ENCODE results near the gene SFT2D1.
A peak's percentile ranks its signal among the peaks of the same experiment; 100 is the strongest.

The SFT2D1 gene

GRCh38 chr6:166278579-166279392 is 63.6 kb downstream of the SFT2D1 start:
- DNase-seq, result no peak

DNA sequence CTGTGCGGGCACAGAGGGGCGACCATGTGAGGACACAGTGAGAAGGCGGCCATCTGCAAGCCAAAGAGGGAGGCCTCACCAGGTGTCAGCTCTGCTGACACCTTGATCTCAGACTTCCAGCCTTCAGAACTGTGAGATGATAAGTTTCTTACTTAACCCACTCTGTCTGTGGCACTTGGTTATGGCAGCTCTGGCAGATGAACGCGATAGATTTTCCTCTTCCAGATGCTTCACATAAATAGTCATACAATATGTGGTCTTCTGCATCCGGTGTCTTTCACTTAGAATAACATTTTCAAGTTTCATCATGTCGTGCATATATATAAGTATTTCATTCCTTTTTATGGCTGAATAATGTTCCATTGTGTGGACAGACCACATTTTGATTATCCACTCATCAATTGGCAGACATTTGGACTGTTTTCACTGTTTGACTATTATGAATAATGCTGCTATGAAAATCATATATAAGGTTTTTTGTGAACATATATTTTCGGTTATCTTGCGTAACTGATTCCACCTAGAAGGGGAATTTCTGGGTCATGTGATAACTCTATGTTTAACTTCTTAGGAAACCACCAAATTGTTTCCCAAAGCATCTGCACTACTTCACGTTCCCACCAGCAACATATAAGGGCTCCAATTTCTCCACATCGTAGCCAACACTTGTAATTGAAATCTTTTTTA is 64.3 kb downstream of the SFT2D1 start:
- DNase-seq, result no peak

DNA sequence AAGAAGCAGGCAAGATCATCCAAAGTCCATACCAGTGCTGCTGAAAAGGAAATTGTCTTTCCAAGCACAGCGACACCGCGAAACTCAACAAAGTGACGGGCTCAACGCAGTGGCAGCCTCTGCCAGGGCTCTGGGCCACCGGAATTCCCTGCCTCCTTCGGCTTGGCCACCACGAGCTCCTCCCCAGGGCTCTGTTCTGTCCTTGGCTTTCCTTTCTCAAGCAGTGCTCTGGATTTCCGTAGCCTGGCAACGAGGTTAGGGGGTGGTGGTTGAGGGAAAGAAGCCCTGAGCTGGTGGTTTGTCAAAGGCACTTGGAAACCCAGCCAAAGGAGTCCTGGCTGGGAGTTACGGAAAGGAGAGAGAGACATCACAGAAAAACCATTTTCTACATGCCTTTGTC is 65.3 kb downstream of the SFT2D1 start:
- DNase-seq, result peak in 54 of 56 donors; percentile 24 to 89 (median 64)

- peak in 48 of 56 donors; percentile 29 to 87 (median 65) for DNase-seq
Measured at GRCh38 chr6:166275714-166276166, 66.6 kb downstream of the SFT2D1 start.

DNA sequence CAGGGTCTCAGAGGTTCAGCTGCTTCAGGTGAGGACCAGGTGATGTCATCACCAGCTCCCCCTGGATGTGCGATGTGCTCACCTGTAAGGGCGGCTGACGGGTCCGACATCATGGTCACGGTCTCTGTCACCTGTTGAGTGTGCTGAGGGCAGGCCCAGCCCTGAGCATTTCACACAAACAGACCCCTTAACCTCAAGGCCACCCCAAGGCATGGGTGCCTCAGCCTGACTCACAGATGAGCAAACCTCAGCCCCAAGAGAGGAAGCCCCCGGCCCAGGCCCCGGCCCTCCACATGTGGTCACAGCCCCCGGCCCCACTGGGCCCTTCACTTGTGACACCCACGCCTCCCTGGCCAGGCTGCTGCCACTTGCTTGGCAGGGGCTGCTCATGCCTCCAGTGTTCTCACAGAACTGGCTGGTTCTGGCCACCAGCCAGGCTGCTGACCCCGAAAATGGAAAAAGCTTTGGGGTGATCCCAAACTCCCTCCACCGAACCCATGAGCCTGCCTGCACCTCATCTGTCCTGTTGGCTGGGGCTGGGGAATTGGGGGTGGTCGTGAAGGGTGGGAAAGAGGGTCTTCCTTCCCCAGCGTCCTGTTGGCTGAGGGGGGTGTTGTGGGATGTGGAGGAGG is 67.5 kb downstream of the SFT2D1 start:
- no peak for DNase-seq

DNA sequence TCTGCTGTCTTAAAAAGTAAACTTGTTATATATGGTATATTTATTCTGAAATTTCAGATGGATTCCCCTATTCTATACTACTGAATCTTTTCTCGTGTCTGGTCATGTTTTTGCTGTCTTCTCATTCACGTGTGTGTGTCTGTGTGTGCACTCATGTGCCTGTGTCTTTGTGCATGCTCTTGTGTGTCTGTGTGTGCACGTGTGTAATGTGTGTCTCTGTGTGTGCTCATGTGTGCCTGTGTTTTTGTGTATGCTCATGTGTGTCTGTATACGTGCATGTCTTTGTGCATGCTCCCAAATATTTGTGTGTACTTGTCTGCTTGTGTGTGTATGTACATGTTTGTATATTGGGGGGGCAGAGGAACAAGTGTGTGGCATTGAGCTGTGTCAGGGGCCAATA is 68.2 kb downstream of the SFT2D1 start:
- DNase-seq, result no peak

DNA sequence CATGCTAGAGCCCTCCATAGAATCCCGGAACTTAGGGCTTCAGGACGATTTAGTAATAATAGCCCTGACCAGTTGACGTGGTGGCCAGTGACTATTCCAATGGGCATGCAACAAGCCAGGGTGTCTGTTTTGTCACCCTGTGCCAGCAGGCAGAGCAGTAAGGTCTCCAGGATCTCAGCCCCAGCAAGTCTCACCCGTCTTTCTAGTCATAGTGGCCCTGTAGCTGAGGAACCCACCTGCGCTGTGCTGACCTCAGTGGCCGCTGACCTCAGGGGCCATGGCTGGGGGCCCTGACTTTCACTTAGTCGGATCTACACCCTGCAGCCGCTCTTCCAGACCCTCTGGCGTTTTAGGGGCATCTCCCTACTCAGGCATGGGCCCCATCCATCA is 71.0 kb downstream of the SFT2D1 start:
- DNase-seq, result no peak

GRCh38 chr6:166270706-166271375 is 71.5 kb downstream of the SFT2D1 start:
- DNase-seq, result no peak
